Measurements from ENCODE around the gene CCDC89. TPM values are rescaled to one million over a fixed set of nuclear protein-coding genes. Genes with fewer than 3 reads are reported as not detected.

Gene CCDC89
- total and polyA plus RNA-seq, 9 of the 15 experiments (the other 6 are each of a cell fraction or from before 2014, with no cell fraction given): 0.07 to 0.09 TPM; not detected in 7

GRCh38 chr11:85673393-85673792, 12.6 kb downstream of the CCDC89 start:
- Histone ChIP-seq H3K9me3 (replicated peaks; ENCODE audit: control insufficient read depth, insufficient read depth, low read depth, low read length) (no peaks in the 10 kb centered on the region), H3K4me1 (replicated peaks in 1 of 2; ENCODE audit: control insufficient read depth in 2 of 2, insufficient read depth in 2 of 2, low read length in 2 of 2) (no peaks in the 10 kb centered on the region), H3K4me2 (ENCODE audit: insufficient read depth, low read length) (no peak overlapping the region), H3K9ac (ENCODE audit: insufficient read depth in 1 of 2, low read depth in 2 of 2, low read length in 2 of 2) (no peak overlapping the region), H3K9me1 (ENCODE audit: control insufficient read depth, insufficient read depth, low read length) (no peaks in the 10 kb centered on the region), H2AFZ (ENCODE audit: low read depth, low read length) (no peak overlapping the region), H3K27me3 (ENCODE audit: control insufficient read depth in 2 of 2, insufficient read depth in 2 of 2, low read length in 2 of 2) (no peaks in the 10 kb centered on the region; a peak in 2 of 5 replicates), H3K27ac (ENCODE audit: extremely low read depth, low read depth, low read length) (no peak overlapping the region), H3K79me2 (ENCODE audit: control insufficient read depth, insufficient read depth, low read length) (no peaks in the 10 kb centered on the region), H4K20me1 (replicated peaks; ENCODE audit: control insufficient read depth, insufficient read depth, low read length) (no peaks in the 10 kb centered on the region), H3K36me3 (ENCODE audit: control insufficient read depth, insufficient read depth, low read length) (no peaks in the 10 kb centered on the region), H3K4me3 (no peak overlapping the region)
- intact Hi-C loops (cut with micrococcal nuclease) (no loop called here), in situ Hi-C loops (cut with MboI) (no loop called here)
- DNase-seq (ENCODE audit: extremely low read depth in 1 of 4, low spot score in 3 of 4): no peak
- no peak for ATAC-seq
- FAIRE-seq: no peak
- POLR2A ChIA-PET: no interaction called here
- WGBS (ENCODE audit: insufficient coverage, low coverage, missing lambda C conversion rate): 7% methylated on average over 3 of the region's 3 CpGs
- TF ChIP-seq TAF15 (IDR thresholded peaks at IDR 0.05; ENCODE audit: low read depth, low read length) (no peak), ZNF3 (CRISPR knock-in tag; IDR thresholded peaks at IDR 0.05) (no peak), POLR2A (conservative IDR thresholded peaks at IDR 0.05) (no peak), ELK1 (CRISPR knock-in tag; IDR thresholded peaks at IDR 0.05) (no peak), BRF1 (IDR thresholded peaks at IDR 0.05; ENCODE audit: borderline replicate concordance, extremely low read depth, insufficient read length) (no peak), ZNF263 (CRISPR knock-in tag; IDR thresholded peaks at IDR 0.05; ENCODE audit: borderline replicate concordance) (no peak), MAZ (CRISPR knock-in tag; conservative IDR thresholded peaks at IDR 0.05 in 1 of 2, IDR thresholded peaks at IDR 0.05 in 1 of 2) (no peak), ZNF740 (CRISPR knock-in tag; IDR thresholded peaks at IDR 0.05) (no peak), ZNF740 (tag; IDR thresholded peaks at IDR 0.05) (no peak)
- TF ChIP-seq, protein P1, sequence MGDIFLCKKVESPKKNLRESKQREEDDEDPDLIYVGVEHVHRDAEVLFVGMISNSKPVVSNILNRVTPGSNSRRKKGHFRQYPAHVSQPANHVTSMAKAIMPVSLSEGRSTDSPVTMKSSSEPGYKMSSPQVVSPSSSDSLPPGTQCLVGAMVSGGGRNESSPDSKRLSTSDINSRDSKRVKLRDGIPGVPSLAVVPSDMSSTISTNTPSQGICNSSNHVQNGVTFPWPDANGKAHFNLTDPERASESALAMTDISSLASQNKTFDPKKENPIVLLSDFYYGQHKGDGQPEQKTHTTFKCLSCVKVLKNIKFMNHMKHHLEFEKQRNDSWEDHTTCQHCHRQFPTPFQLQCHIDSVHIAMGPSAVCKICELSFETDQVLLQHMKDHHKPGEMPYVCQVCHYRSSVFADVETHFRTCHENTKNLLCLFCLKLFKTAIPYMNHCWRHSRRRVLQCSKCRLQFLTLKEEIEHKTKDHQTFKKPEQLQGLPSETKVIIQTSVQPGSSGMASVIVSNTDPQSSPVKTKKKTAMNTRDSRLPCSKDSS (IDR thresholded peaks at IDR 0.05; ENCODE audit: low read depth, partially characterized antibody): no peak
- BruUV-seq (replicated peaks): no TSS peak
- CTCF ChIA-PET (ENCODE audit: low intra/inter-chr PET ratio): no interaction called here
